OCI-M2 (cell line): ENCODE data around the gene OSBPL9.

Experiments
- DNase-seq: peaks from one replicate; lab custom pipeline; 2025; ENCODE audit not compliant: unreplicated experiment; lab: John Stamatoyannopoulos, UW

OSBPL9 gene

DNA sequence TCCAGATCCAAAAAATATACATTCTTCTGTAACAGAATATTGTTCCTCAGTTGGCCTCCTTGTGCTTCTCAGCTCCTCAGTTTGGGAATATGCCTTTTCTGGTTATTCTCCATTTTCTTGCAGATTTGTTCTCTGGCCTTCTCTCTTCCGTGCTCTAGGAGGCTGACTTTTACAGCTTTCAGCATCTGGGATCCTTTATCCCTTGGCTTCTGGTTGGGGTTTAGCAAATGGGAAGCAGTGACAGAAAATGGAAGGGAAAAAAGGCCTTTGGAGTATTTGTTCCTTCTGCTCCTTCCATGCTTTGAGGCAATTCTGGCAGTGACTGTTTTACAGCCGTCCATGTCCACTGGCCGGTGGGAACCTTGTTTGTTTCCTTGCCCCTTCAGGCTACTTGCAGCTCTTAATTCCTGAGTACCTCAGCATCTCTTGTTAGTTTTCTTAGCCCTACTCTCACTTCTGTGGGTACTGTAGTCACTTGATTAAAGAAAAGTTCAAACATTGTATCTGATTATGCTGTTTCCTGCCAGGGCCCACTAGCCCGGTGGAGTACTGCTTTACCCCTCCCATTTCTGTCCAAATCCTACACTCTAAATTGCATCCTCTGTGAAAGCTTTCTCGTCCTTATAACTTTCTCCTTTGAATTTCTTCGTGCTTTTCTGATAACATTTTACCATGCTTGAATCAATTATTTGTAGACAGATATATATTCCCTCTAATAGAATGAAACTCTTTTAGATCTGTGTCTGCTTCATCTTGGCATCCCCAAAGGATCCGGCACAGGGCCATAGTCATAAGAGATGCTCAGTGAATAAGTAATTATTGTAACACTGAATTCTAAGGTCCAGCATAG, 118.2 kb downstream of the OSBPL9 start:
- no peak for DNase-seq

DNA sequence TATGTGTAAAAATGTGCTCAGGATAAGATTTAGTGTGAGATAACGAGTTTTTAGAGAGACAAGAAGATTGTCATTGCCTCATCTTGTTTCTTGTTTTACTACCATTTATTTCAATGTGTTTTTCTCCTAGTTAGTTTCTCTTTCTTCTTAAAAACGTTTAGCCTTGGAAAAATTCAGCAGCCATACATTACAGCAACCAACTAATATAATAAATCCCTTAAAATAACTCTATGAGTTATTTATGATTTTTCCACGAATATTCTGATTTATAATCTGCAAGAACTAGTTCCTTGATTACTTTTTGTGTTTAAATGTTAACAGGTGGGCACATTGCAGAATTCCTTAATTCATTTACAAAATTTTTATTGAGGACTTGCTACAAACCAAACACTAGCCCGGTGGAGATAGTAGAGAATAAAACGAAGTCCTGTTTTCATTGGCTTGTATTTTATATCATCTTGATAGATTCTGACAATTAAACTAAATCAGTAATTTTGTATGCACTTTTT, 118.9 kb downstream of the OSBPL9 start:
- DNase-seq: no peak

DNA sequence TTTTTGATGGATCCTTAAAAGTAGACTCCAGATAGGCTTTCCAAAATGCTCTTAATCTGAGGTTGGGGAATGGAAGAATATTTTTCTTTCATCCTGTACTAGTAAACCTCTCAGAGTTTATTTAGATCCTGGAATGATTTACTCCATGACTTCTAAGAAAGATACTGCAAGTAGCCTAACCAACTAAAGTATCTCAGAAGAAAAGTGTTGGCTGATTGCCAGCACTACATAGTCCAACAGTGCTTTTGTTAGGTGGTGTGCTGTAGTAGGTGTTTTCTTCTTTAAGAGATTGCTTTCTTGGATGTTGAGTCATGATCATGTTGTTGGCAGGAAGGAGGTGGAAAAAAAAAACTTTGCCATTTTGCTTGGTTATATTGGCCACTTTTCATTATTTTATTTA, 119.8 kb downstream of the OSBPL9 start:
- DNase-seq: no peak

GRCh38 chr1:51738681-51739080, 121.8 kb downstream of the OSBPL9 start:
- DNase-seq: no peak

- DNase-seq: no peak
These were observed 123.8 kb downstream of the OSBPL9 start for GRCh38 chr1:51740652-51741051.

GRCh38 chr1:51741121-51741681, 124.3 kb downstream of the OSBPL9 start:
- no peak for DNase-seq

DNA sequence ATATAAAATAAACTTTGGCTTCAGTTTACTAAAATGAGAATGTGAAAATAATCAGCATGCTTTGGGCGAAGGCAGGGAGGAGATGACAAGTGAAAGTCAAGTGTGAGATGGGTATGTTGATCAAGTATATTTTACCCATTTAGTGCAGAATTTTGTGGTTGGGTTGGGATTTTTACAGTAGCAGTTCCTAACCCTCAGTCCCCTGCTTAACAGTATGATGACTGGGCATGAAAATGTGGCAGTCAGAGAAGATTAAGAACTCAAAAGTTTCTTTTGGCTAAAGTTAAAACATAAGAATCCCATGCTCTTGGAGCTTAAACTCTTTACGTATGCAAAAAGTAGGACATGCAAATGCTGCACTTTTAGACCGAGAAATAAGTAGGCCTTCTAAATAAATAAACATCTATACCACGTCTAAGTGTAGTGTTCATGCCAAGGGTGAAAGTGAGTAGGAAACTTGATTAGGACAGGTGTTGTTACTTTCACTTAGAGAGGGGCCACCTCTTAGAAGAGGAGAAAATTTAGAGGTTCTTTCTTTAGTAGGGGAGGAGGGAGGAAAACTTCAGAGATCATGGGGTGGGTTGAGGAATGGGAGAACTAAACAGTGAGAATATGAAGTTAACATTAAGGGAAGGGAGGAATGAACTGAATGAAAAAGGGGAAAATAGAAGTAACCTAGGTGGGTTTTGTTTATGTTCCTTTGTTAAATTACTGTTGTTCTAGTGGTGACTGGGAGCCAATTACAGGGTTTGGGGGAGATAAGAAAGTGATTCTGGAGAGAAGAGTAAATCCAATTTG, 127.8 kb downstream of the OSBPL9 start:
- DNase-seq: no peak

DNA sequence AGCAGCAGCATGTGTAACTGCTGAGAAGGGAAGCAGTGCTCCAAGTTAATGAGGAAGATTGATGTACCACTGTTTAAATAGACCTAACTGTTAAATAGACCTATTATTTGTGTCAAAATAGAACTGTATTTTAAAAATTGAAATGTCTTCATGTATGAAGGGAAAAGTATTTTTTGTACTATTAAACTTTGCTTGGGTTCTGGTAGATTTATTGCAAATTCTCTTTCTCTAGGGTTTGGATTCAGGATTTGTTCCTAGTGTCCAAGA, 128.3 kb downstream of the OSBPL9 start:
- no peak for DNase-seq

DNA sequence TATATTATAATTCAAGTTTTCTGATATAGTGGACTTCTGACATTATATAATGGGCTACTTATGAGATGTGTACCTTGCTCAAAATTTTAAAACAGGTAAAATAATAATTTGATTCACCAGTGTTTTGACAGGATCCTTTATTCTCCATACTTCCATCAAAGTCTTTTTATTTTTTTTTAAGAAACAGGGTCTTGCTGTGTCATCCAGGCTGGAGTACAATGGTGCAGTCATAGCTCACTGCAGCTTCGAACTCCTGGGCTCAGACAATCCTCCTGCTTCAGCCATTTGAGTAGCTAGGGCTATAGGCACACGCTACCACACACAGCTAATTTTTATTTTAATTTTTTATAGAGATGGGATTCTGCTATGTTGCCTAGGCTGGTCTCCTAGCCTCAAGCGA, 132.3 kb downstream of the OSBPL9 start:
- DNase-seq: no peak

DNA sequence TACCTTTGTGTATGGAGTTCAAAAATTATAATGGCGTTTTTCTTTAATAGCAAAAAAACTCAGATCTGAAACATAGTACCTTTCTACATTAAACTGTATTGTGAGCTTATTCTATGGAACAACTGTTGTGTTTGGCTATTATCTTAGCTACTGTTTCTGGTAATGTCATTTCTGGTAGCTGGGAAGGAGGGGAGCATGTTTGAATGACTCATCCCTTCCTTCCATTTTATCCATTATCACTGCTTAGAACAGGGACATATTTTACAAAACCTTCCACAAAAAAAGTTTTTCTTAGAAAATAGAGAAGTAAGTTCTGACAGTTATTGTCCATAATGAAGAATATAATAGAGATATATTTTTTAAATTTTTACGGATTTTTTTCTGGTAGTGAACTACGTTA, 133.3 kb downstream of the OSBPL9 start:
- no peak for DNase-seq

DNA sequence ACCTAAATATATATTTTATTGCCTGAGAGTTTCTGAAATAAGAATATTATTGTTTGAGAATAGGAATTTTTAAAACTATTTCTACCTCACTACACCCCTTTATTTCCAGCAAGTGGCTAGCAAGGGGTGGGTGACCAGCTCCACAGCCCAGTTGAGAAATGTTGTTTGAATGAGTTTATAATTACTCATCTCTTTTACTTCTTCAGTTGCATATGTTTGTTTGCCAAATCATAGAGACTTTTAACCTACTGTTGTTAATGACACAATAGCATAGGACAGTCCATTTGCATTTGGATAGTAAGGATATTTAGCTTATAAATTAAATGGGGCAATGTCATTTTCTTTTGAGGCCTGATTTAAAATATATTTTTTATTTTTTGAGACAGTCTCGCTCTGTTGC, 133.8 kb downstream of the OSBPL9 start:
- DNase-seq: no peak

GRCh38 chr1:51752073-51752948, 135.4 kb downstream of the OSBPL9 start:
- no peak for DNase-seq

- no peak for DNase-seq
These were observed 137.1 kb downstream of the OSBPL9 start for GRCh38 chr1:51753969-51754368.

- DNase-seq: no peak
These were observed 137.8 kb downstream of the OSBPL9 start for GRCh38 chr1:51754666-51755065.

GRCh38 chr1:51755437-51755836, 138.5 kb downstream of the OSBPL9 start:
- no peak for DNase-seq

GRCh38 chr1:51756290-51756689, 139.4 kb downstream of the OSBPL9 start:
- DNase-seq: no peak

DNA sequence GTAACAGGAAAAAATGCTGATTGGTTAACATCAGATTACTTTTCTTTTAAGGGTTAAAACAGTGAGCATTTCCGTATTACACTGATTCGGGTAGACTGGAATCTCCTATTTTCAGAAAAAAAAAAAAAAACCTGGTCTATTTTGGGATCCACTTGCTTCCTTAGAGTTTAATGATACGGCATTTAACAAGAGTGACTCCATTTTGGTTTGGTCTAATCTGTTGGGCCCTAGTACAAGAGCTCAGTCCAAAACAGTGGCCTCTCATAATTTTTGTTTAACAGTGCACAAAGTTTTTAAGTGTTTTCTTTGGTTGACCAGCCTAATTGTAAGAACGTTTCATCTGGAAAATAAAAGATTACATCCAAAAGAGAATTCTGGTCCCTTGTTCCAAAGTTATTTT, 141.4 kb downstream of the OSBPL9 start:
- no peak for DNase-seq

- DNase-seq: no peak
These were observed 144.0 kb downstream of the OSBPL9 start for GRCh38 chr1:51760872-51761271.

GRCh38 chr1:51761351-51761750, 144.5 kb downstream of the OSBPL9 start:
- no peak for DNase-seq

GRCh38 chr1:51768971-51769588, 152.2 kb downstream of the OSBPL9 start:
- DNase-seq: no peak

DNA sequence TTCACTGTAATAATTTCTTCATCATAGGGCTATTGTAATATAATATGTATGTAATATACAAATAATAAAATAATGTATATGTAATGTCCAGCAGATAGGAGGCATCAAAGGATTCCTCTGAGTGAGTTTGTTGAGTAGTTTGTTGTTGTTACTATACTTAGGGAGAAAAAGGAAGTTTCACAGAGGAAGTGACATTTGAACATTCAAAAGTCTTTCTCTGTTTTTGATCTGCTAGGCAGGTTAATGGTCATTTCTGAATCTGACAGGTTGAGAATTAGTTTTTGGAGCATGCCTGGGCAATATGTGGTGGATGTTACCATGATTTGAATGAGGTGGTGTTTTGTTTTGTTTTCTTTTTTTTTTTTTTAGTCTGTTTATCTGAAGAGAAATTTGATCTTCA, 159.5 kb downstream of the OSBPL9 start:
- no peak for DNase-seq
